HG03108 (cell line): Measurements from ENCODE around the gene AFMID.
"Not testable (repeated sequence)": the region's sequence is repeated elsewhere in the genome, so short reads cannot be mapped to it uniquely, and the experiment has no call there.

Experiments
- ATAC-seq: cut with Tn5 transposase; IDR thresholded peaks from one replicate; pipeline ENCODE4 v1.9.1; 2021; ENCODE audit warnings: moderate library complexity; ENCODE audit not compliant: unreplicated experiment

AFMID gene

GRCh38 chr17:78252701-78253635 lies 65.8 kb downstream of the AFMID start:
- ATAC-seq = no peak

- ATAC-seq = not testable (repeated sequence)
Measured at GRCh38 chr17:78253636-78253945, 66.4 kb downstream of the AFMID start.

GRCh38 chr17:78253946-78254672 lies 66.9 kb downstream of the AFMID start:
- ATAC-seq = peak; percentile 44

- ATAC-seq = no peak
Measured at GRCh38 chr17:78255029-78255656, 68.0 kb downstream of the AFMID start.

DNA sequence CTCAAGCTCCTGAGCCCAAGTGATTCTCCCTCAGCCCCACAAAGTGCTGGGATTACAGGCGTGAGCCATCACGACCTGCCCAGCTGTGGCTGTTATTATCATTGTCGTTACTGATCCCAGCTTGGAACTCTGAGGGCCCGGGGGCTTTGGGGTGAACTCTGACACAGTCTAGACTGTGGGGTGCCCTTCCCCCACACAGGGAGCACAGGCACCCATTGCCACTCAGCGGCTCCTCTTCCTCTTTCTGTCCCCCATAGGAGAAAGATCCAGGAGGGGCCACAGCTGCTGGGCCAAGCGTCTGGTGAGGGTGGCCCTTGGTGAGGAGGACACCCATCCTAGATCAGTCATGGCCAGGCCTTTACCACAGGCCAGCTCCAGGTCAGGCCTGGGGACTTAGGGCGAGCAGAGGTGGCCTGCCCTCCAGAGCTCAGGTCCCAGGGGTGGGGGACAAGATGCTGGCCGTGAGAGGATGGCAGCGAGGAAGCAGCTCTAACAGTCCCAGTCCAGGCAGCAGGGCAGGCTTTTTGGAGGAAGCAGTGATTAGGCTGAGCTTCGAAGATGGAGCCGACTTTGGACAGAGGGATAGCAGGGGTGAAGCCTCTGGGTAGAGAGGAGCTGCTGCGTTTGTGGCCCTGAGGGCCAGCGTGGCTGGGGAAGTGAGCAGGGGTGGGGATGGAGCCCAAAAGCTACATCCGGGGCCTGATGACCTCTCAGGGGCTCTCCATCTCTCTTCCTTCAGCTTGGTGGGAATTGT lies 69.0 kb downstream of the AFMID start:
- ATAC-seq = no peak

- ATAC-seq = no peak
Measured at GRCh38 chr17:78256707-78257591, 69.8 kb downstream of the AFMID start.
